Activated gamma-delta T cell (primary cell): ENCODE data around the gene HEPH.
"Not testable (repeated sequence)": the region's sequence is repeated elsewhere in the genome, so short reads cannot be mapped to it uniquely, and the experiment has no call there.

Experiments used
- DNase-seq: peaks from one replicate; lab custom pipeline; 2025; lab: John Stamatoyannopoulos, UW
- total RNA-seq, 2 donors: gene quantifications; one replicate each; lab custom pipeline; 2026; lab: John Stamatoyannopoulos, UW

Gene HEPH
- 0.09 to 0.51 reads per million in 2 donors for total RNA-seq

- DNase-seq, result no peak
Observed at GRCh38 chrX:66163849-66164411, at the start of gene HEPH. TSS of gene HEPH (plus strand) at chrX:66164247. CDS start at chrX:66170571, 6,324 bp downstream.

GRCh38 chrX:66118722-66119121 is 45.3 kb upstream of the HEPH start:
- DNase-seq, result not testable (repeated sequence)

- not testable (repeated sequence) for DNase-seq
Observed at GRCh38 chrX:66121354-66121753, 42.7 kb upstream of the HEPH start.

GRCh38 chrX:66126662-66127061 is 37.4 kb upstream of the HEPH start:
- no peak for DNase-seq

GRCh38 chrX:66130469-66130868 is 33.6 kb upstream of the HEPH start:
- no peak for DNase-seq

GRCh38 chrX:66135284-66135683 is 28.8 kb upstream of the HEPH start:
- not testable (repeated sequence) for DNase-seq

GRCh38 chrX:66142351-66142750 is 21.7 kb upstream of the HEPH start:
- no peak for DNase-seq

- no peak for DNase-seq
Observed at GRCh38 chrX:66144258-66144657, 19.8 kb upstream of the HEPH start.

GRCh38 chrX:66149519-66149918 is 14.5 kb upstream of the HEPH start:
- DNase-seq, result no peak

- DNase-seq, result no peak
Observed at GRCh38 chrX:66150163-66150562, 13.9 kb upstream of the HEPH start.

- DNase-seq, result no peak
Observed at GRCh38 chrX:66162331-66162822, 1.7 kb upstream of the HEPH start.

- no peak for DNase-seq
Observed at GRCh38 chrX:66163447-66163846, 600 bp upstream of the HEPH start.

GRCh38 chrX:66164470-66164869 is 423 bp downstream of the HEPH start:
- no peak for DNase-seq

- no peak for DNase-seq
Observed at GRCh38 chrX:66164931-66165330, 884 bp downstream of the HEPH start.

GRCh38 chrX:66166671-66167070 is 2.6 kb downstream of the HEPH start:
- no peak for DNase-seq

GRCh38 chrX:66167431-66167830 is 3.4 kb downstream of the HEPH start:
- no peak for DNase-seq

- no peak for DNase-seq
Observed at GRCh38 chrX:66176134-66176533, 12.1 kb downstream of the HEPH start.

- no peak for DNase-seq
Observed at GRCh38 chrX:66191563-66191962, 27.5 kb downstream of the HEPH start.

GRCh38 chrX:66193821-66194220 is 29.8 kb downstream of the HEPH start:
- DNase-seq, result no peak

GRCh38 chrX:66200050-66200664 is 36.1 kb downstream of the HEPH start:
- no peak for DNase-seq

GRCh38 chrX:66200855-66201795 is 37.1 kb downstream of the HEPH start:
- no peak for DNase-seq

- DNase-seq, result no peak
Observed at GRCh38 chrX:66203114-66203513, 39.1 kb downstream of the HEPH start.

- DNase-seq, result no peak
Observed at GRCh38 chrX:66221856-66222255, 57.8 kb downstream of the HEPH start.
